Measurements from ENCODE around the gene CTNNA3. TPM values are rescaled to one million over a fixed set of nuclear protein-coding genes. Genes with fewer than 3 reads are reported as not detected.
"Not testable (repeated sequence)": the region's sequence is repeated elsewhere in the genome, so short reads cannot be mapped to it uniquely, and the experiment has no call there.

The CTNNA3 gene
- total RNA-seq, 2 donors from 2014 or later, result 0.37 to 1.1 TPM

DNA sequence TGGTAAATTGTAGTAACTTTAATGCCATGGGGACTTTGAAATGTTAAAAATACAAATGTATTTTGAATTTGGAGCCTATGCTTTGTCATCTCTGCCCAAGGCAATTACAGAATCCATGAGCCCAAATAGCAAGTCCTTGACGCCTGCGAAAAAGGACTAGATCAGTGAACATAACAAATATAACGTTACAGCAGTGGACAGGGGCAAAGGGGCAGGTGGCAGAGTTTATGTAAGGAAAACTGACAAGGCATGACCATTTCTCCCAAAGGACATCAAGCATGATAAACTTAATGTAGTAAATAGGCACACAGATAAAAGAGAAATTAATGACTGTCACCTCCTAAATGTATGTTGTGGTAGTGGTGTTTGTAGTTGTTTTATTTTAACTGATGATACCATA, 473.1 kb downstream of the CTNNA3 start:
- Histone ChIP-seq H3K27me3 (no peaks in the 10 kb centered on the region), H3K4me3 (no peak overlapping the region), H3K36me3 (no peaks in the 10 kb centered on the region), H3K9ac (ENCODE audit: low read depth in 2 of 2, low read length in 2 of 2) (no peak overlapping the region), H3K27ac (no peak overlapping the region), H3K9me3 (no peaks in the 10 kb centered on the region), H3K4me1 (no peaks in the 10 kb centered on the region)
- TF ChIP-seq, protein P1, sequence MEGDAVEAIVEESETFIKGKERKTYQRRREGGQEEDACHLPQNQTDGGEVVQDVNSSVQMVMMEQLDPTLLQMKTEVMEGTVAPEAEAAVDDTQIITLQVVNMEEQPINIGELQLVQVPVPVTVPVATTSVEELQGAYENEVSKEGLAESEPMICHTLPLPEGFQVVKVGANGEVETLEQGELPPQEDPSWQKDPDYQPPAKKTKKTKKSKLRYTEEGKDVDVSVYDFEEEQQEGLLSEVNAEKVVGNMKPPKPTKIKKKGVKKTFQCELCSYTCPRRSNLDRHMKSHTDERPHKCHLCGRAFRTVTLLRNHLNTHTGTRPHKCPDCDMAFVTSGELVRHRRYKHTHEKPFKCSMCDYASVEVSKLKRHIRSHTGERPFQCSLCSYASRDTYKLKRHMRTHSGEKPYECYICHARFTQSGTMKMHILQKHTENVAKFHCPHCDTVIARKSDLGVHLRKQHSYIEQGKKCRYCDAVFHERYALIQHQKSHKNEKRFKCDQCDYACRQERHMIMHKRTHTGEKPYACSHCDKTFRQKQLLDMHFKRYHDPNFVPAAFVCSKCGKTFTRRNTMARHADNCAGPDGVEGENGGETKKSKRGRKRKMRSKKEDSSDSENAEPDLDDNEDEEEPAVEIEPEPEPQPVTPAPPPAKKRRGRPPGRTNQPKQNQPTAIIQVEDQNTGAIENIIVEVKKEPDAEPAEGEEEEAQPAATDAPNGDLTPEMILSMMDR (IDR thresholded peaks at IDR 0.05), result no peak
- DNase-seq, result no peak
- intact Hi-C loops (cut with DNase I), result no loop called here

DNA sequence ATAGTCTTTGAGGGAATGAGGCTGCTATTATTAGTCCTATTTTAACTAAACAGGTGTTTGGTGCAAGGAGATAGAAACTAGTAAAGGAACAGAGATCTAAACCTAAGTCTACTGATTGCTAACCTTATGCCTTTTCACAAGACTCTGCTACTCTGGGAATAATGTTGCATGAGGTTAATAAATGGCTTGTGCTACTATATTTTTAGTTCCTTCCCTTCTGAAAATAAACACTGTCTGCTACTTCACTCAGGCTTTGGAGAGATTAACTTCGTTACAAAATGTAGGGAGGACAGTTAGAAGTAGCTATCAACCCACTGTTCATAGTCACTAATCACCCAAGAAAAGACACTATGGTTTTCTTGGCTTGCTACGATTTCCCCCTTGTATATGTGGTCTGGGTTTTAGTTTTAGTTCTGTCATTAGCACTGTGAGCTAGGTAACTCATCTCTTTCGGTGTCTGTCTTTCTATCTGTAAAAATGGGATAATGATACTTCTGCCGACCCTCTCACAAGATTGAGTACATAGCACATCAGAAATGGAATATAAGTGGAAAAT, 474.0 kb downstream of the CTNNA3 start:
- TF ChIP-seq, protein P1 (IDR thresholded peaks at IDR 0.05), result no peak
- no peak overlapping the region for H3K9ac ChIP-seq (ENCODE audit: low read depth in 2 of 2, low read length in 2 of 2)
- no peaks in the 10 kb centered on the region for H3K36me3 ChIP-seq
- no peaks in the 10 kb centered on the region for H3K27me3 ChIP-seq
- H3K4me3 ChIP-seq, result no peak overlapping the region
- no peaks in the 10 kb centered on the region for H3K9me3 ChIP-seq
- H3K4me1 ChIP-seq, result no peaks in the 10 kb centered on the region
- DNase-seq, result no peak
- no peak overlapping the region for H3K27ac ChIP-seq
- intact Hi-C loops (cut with DNase I), result no loop called here

DNA sequence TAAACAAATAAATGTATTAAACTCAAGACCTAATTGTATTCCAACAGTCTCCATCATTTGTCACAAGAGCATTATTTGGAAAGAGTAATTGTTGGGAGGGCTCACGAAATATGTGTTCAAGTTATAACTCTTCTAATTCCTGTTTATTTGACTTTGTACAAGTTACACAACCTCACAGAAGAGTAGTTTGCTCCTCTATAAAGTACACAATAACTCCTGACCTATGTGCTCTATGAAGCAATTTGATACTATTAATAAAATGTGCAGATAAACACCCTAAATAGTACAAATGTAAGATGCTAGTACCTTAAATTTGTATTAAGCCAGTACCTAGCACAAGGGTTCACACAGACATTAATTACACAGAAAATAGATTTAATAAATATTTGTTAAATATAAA, 484.3 kb downstream of the CTNNA3 start:
- Histone ChIP-seq H3K9me3 (no peaks in the 10 kb centered on the region), H3K27me3 (no peaks in the 10 kb centered on the region), H3K4me3 (no peak overlapping the region), H3K9ac (ENCODE audit: low read depth in 2 of 2, low read length in 2 of 2) (no peak overlapping the region), H3K36me3 (no peaks in the 10 kb centered on the region), H3K27ac (no peak overlapping the region), H3K4me1 (no peaks in the 10 kb centered on the region)
- intact Hi-C loops (cut with DNase I), result no loop called here
- no peak for DNase-seq
- TF ChIP-seq, protein P1 (IDR thresholded peaks at IDR 0.05), result no peak

DNA sequence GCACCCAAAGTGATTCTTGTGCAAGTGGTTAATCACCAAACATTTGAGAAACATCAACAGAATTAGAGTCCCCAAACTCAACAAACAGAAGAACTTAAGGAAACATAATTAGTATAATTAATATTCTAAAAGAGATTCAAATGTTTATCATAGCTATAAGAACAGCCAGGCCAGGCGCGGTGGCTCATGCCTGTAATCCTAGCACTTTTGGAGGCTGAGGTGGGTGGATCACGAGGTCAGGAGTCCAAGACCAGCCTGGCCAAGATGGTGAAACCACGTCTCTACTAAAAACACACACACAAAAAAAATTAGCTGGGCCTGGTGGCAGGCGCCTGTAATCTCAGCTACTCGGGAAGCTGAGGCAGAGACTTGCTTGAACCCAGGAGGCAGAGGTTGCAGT, 488.1 kb downstream of the CTNNA3 start:
- H3K4me1 ChIP-seq; H3K9ac ChIP-seq (ENCODE audit: low read depth in 2 of 2, low read length in 2 of 2); H3K36me3 ChIP-seq; H3K4me3 ChIP-seq; H3K27me3 ChIP-seq; H3K9me3 ChIP-seq; intact Hi-C loops (cut with DNase I); H3K27ac ChIP-seq; DNase-seq: not testable (repeated sequence)

DNA sequence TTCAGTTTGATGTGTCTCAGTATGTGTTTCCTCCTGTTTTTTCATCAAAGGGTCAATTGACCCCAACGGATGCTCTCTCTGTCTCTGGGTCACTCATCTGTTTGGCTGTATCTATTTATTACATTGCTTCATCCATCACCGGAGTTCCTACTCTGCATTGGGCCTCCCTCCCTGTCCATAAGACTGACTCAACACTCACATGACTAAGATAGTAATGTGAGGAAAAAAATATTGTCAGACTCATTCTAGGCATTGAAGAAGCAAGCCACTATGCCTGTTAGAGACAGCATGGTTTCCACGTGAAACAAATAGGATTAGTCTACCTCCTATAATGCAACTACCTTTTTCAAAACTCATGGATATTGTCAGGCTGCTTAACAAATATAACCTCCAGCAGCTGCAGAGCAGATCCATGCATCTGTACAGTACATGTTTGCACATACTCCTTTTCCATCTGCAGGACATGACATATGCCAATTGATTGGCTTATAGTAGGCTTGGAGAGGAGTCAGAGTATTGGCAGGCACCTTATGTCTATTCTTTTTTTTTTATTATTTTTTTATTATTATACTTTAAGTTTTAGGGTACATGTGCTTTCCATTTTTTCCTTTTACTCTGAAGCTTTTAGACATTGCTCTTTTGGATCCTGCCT, 495.0 kb downstream of the CTNNA3 start:
- Histone ChIP-seq H3K9me3 (no peaks in the 10 kb centered on the region), H3K9ac (ENCODE audit: low read depth in 2 of 2, low read length in 2 of 2) (no peak overlapping the region), H3K4me1 (no peaks in the 10 kb centered on the region), H3K27ac (no peak overlapping the region), H3K36me3 (no peaks in the 10 kb centered on the region), H3K4me3 (no peak overlapping the region), H3K27me3 (no peaks in the 10 kb centered on the region)
- intact Hi-C loops (cut with DNase I), result no loop called here
- TF ChIP-seq, protein P1 (IDR thresholded peaks at IDR 0.05), result no peak
- no peak for DNase-seq

DNA sequence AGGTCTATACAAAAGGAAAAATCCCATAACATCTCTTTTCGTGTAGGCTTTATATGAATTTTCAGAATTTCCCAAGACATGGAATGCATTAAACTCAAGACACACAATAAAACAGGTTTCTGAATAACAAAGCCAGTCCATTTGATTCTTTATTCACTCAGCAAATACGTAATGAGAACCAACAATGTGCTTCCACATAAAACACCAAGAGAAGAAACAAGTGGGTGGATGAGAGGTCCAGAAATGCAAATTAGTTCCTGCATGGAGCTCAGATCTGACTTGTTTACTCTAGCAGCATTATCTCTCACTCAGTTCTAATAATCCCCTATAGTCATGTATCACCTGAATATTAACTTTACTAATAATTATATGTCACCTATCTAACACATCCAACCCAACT, 520.6 kb downstream of the CTNNA3 start:
- no peaks in the 10 kb centered on the region for H3K4me1 ChIP-seq
- TF ChIP-seq, protein P1 (IDR thresholded peaks at IDR 0.05), result no peak
- no peaks in the 10 kb centered on the region for H3K27me3 ChIP-seq
- H3K36me3 ChIP-seq, result no peaks in the 10 kb centered on the region
- H3K9me3 ChIP-seq, result no peaks in the 10 kb centered on the region
- no peak overlapping the region for H3K4me3 ChIP-seq
- no peak overlapping the region for H3K27ac ChIP-seq
- no peak overlapping the region for H3K9ac ChIP-seq (ENCODE audit: low read depth in 2 of 2, low read length in 2 of 2)
- intact Hi-C loops (cut with DNase I), result no loop called here
- DNase-seq, result no peak

All from colonic mucosa (tissue), 4 donors.